Upper lobe of left lung (tissue), 4 donors: Measurements from ENCODE around the gene ERMARD.

ENCODE experiments used
- EP300 ChIP-seq, 4 donors: sonication (generic); formaldehyde crosslinking; IDR thresholded peaks; one replicate each; pipeline ENCODE4 v1.5.1; 2017; ENCODE audit warnings: antibody characterized with exemption in 4 of 4, control low read depth in 2 of 4
- POLR2A ChIP-seq, 4 donors: fragments of 450-650 bp; IDR thresholded peaks; one replicate each; pipeline ENCODE4 v1.5.1; 2016 to 2017; ENCODE audit warnings: antibody characterized with exemption in 4 of 4, mild to moderate bottlenecking in 2 of 4
- POLR2AphosphoS5 ChIP-seq, 2 donors: sonication (generic); formaldehyde crosslinking; IDR thresholded peaks; one replicate each; pipeline ENCODE4 v1.5.1; 2017; ENCODE audit warnings: antibody characterized with exemption in 2 of 2
- TF ChIP-seq, protein P1 (sequence below), 6 experiments: fragments of 450-650 bp in 4 of 6; fragments of 200-600 bp in 2 of 6; sonication (generic) in 2 of 6; IDR thresholded peaks; one replicate each; pipeline ENCODE4 v1.5.1; 2016 to 2019; ENCODE audit warnings: antibody characterized with exemption in 6 of 6

DNA sequence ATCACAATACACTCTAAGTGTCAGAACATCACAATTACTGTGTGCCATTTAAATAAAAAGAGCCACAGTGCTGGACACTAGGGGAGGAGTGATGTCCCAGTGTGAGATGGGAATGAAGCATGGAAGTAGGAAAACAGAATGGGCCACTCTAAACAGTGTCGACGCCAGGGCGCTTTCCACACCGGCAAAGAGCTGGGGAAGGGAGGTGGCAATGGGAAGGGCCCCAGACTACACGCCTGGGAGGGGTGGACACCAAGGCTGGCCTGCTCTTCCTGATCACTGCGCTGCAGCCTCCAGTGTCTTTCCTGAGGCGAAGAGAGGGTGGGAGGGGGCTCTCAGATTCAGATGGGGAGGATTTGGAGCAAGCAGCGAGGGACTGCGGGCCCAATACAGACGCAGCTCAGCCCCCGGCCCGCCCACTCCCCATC lies 75.9 kb downstream of the ERMARD start:
- TF ChIP-seq, protein P1, sequence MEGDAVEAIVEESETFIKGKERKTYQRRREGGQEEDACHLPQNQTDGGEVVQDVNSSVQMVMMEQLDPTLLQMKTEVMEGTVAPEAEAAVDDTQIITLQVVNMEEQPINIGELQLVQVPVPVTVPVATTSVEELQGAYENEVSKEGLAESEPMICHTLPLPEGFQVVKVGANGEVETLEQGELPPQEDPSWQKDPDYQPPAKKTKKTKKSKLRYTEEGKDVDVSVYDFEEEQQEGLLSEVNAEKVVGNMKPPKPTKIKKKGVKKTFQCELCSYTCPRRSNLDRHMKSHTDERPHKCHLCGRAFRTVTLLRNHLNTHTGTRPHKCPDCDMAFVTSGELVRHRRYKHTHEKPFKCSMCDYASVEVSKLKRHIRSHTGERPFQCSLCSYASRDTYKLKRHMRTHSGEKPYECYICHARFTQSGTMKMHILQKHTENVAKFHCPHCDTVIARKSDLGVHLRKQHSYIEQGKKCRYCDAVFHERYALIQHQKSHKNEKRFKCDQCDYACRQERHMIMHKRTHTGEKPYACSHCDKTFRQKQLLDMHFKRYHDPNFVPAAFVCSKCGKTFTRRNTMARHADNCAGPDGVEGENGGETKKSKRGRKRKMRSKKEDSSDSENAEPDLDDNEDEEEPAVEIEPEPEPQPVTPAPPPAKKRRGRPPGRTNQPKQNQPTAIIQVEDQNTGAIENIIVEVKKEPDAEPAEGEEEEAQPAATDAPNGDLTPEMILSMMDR (IDR thresholded peaks at IDR 0.05): no peak
- TF ChIP-seq POLR2A (IDR thresholded peaks at IDR 0.05) (no peak), POLR2AphosphoS5 (IDR thresholded peaks at IDR 0.05) (no peak), EP300 (IDR thresholded peaks at IDR 0.05) (no peak)
